Left lobe of liver (tissue), 2 donors: ENCODE results near the gene AGBL3. TPM values are rescaled to one million over a fixed set of nuclear protein-coding genes. Genes with fewer than 3 reads are reported as not detected.

Experiments used
- ATAC-seq: fragments of 200-7000 bp; cut with Tn5 transposase; one replicate; pipeline ENCODE4 v1.9.1; 2020; ENCODE audit warnings: mild to moderate bottlenecking, moderate library complexity
- DNase-seq: peaks from one replicate; pipeline ENCODE4 v3.0.0-alpha.2; 2020; ENCODE audit warnings: low spot score
- total RNA-seq: library from RNA; stranded (reverse); gene quantifications from one replicate; pipeline ENCODE4 v1.2.1, GENCODE V29; 2021
- donor health status: DM: no; HTN: no; CAD: no; lungs with moderate emphysema.
- donor health status: DM: no; HTN: yes; CAD: no.

AGBL3 gene
- total RNA-seq, 1 donor from 2014 or later = 2.1 TPM

- ATAC-seq (no peak), DNase-seq (no peak)
Measured at GRCh38 chr7:135181929-135182678, 195.8 kb downstream of the AGBL3 start.

- DNase-seq = no peak
Measured at GRCh38 chr7:135183478-135183877, 197.2 kb downstream of the AGBL3 start.

DNA sequence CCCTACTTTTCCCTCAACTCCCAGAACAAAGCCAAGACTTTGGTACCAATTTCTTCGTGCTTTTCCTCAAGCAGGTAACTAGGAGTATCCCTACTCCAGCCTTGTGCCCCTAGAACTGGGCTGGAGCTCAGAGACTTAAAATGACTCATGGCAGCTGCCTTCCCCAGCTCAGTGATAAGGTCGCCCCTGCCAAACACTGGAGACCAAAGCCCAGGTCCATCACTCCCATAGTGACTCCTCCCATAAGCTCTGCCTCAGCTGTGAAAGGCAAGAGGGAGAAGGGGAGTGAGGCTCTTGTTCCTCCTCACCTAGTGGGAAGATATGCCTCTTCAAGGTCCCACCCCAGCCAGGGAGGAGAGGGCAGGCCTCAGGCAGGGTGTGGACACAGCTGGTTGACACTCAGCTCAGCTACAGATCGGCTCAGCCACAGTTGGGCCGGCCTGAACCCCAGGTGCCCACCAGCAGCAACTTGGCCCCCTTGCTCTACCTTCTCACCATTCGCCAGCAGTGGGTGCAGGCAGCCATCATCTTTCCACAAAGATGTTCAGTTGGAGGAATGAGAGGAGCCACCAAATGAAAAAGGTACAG lies 198.0 kb downstream of the AGBL3 start:
- ATAC-seq (no peak), DNase-seq (no peak)

More at GRCh38 chr7:135183478-135183877, 197.2 kb downstream of the AGBL3 start:
- no peak for ATAC-seq

Other genes starting within 250 kb of the AGBL3 start
- gene CALD1, start 206.9 kb upstream of the AGBL3 start, total RNA-seq = 145 TPM
- 32.4 TPM for gene TMEM140, start 161.6 kb downstream of the AGBL3 start, total RNA-seq
- gene CYREN, start 184.2 kb downstream of the AGBL3 start, total RNA-seq = 15.0 TPM
- gene WDR91, start 225.0 kb downstream of the AGBL3 start, total RNA-seq = 9.3 TPM
- not detected for gene STRA8, start 247.3 kb downstream of the AGBL3 start, total RNA-seq